SKM-1 treated with dmso at 0.1 percent for 144 hours (cell line): ENCODE measurements around the gene JAG1.

ENCODE experiments used
- DNase-seq: peaks from one replicate; lab custom pipeline; 2025; ENCODE audit not compliant: unreplicated experiment; lab: John Stamatoyannopoulos, UW

JAG1 gene

DNA sequence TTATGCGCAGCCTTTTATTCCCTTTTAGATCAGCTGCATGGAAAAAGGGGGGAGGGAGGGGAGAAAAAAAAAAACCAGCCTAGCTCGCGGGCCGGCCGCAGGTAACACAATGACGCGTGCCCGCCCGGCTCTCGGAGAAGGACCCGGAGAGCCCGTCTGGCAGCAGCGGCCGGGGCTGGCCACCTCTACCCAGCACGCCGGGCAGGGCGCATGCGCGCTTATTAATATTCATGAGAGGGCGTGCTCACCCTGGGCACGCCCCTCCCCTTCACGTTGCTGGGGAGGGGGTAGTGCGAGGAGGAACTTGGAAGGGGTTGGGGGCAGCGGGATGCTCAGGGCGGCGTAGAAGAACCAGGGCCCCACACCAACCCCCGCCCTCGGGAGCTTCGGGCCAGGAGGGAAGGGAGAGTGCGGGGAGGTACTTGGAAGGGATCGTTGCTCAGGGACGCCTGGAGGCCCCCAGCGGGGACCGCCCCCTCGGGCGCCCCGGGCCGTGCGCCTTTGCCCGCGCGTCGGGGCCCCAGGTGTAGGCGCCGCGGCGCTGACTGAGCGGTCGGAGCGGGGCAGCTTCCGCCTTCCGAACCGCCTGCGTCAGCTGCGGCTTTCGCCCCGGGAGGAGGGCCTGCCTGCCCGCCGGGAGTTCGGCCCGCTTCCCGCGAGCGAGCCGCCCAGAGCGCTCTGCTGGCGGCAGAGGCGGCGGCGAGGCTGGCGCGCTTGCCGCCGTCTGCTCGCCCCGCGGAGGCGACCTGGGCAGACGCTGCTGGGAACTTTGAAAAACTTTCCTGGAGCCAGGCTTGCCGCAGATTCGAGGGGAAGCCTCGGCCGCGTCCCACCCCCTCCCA, at the start of gene JAG1:
JAG1 (minus strand) TSS at position 158 of the 842 bp plus-strand sequence. CDS start 469 bp downstream, outside the sequence.
- DNase-seq, result peak; percentile 57

DNA sequence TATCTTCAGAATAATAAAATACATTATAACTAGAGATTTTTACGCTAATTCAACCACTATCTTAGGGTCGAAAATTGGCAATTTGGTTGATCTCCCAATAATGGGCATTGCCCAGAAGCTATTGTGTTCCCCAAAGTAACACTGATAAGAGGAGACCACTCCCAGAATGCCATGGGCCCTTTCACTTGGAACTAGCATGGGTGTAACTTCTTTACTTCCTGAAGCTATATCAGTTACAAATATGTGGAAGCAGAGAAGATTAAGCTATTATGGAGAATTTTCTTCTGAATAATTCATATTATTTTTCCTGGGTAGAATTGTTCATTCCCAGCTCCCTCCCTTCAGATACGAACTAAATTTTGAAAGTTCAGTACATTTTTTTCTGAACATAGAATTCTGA, 48.2 kb upstream of the JAG1 start:
- DNase-seq, result no peak

DNA sequence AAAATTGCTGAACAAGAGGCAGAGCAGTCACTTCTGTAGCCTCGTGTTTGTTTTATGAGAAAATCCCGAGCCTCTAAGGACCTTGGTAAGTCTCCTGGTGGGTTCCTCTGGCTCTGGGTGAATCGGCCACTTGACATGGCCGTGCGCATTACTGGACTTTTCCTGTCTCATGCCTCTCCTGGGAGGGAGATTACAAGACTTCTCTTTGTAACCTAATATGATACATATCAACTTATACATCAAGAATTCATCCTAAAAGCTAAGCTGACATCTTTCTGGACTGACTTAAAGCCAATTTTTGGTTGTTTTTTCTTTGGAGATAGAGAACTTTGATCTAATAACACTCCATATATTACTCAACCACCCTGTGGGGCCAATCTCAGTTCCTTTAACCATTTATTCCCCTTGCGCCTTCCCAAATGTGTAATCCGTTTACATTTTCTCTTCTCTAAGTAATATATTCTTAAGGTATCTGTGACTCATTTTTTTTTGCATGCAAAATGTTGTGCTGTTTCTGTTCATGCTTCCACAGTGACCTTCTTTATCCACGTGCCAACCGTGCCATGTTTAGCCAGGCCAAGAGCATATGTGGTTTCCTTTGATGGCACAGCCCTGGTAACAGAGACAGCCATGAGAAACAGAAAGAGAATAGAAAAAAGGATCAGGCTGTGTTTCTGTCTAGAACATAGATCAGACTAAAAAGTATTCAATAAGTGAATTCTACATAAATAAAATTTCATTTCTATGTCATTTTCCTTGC, 47.5 kb upstream of the JAG1 start:
- no peak for DNase-seq

DNA sequence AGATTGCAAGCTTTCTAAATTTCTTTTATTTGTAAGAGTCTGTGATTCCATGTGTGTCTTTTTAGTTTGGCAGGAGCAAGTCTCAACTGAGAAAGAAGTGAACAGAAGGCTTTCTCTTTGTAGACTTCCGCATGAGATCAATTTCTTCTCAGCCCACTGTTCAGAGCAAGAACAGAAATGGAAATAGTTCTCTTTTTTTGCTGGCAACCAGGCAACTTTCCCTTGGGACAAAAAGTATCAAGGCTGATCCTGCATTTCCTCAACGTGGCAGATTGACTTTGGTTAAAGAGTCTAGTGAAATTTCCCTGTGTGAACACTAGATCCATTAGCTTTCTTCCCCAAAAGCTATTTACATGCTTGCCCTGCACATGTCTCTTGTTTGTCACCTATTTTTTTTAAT, 46.8 kb upstream of the JAG1 start:
- no peak for DNase-seq

DNA sequence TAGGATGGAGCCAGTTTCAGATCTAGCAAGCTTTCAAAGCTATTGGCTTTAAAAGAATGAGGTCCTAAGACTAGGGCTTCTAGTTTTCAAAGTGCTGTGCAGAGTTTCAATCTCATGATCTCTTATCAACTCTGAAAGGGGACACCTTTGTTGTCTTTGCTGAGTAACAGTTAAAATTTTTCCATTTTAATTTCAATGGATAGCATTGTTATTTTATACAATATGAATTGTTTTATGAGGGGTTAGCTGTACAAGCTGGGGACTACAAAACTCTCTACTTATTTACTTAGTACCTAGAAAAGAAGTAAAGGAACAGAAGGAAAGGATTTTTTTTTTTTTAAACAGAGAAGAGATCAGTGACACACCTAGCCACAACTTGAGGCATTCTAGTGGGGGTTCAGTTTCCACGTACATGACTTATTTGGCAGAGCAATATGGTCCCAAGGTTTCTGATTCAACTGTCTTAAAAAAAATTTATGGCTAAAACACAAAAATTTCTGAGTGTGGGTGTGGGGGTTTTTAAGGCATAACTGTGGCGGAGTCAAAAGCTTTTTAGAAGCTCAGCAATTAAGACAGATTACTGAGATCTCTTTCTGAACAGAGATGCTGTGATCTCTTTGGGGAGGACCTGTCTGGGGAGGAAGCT, 46.1 kb upstream of the JAG1 start:
- no peak for DNase-seq

DNA sequence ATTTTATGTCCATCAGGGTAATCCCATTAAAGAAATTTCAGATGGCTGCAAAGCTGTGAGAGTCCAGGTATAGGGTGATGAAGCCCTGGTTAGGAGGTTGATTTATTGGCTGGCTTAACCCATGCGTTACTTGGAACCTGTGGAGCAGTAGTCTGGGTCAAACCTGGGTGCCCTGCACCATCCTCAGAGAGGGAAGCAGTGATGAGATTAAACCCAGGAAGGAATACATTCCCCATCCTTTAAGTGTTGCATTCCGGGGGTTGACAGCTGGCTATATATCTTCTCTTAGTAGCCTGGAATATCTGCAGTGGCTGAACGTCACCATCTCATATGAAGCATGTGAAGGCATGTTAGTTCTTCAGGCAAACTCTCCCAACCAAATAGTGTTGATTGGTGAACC, 44.9 kb upstream of the JAG1 start:
- DNase-seq, result no peak

DNA sequence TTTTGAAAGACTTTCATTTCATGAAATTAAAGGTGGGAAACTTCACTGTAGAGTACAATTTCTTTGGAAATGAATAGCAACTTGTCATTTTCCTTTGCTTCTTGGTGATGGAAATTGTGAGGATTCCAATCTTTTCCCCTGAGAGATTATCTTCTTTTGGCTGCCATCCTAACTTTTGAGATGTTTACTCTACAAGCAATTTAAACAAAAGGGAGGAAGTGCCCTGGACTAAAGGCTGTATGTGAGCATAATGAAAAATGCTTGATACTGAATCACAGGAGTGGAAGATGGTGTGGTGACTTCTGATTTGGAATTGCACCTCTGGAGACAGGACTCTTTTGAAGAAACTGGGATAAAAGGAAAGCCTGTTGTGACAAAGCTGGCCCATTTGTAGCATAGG, 43.1 kb upstream of the JAG1 start:
- DNase-seq, result no peak

DNA sequence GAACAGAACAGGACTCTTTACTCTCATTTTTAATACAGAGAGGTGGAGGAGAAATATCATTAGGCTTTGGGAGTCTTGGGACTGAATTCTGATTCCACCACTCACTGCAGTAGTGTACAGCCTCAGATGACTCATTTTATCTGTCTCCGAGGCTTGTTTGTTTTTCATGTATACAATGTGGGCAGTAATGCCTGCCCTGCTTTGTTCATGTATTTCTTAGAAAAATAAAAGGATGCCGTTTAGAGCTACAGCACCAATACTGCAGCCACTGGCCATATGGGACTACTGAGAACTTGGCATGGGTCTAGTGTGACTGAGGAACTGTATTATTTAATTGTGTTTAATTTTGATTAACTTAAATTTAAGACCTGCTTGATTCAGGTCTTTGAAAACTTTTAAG, 41.2 kb upstream of the JAG1 start:
- DNase-seq, result no peak

DNA sequence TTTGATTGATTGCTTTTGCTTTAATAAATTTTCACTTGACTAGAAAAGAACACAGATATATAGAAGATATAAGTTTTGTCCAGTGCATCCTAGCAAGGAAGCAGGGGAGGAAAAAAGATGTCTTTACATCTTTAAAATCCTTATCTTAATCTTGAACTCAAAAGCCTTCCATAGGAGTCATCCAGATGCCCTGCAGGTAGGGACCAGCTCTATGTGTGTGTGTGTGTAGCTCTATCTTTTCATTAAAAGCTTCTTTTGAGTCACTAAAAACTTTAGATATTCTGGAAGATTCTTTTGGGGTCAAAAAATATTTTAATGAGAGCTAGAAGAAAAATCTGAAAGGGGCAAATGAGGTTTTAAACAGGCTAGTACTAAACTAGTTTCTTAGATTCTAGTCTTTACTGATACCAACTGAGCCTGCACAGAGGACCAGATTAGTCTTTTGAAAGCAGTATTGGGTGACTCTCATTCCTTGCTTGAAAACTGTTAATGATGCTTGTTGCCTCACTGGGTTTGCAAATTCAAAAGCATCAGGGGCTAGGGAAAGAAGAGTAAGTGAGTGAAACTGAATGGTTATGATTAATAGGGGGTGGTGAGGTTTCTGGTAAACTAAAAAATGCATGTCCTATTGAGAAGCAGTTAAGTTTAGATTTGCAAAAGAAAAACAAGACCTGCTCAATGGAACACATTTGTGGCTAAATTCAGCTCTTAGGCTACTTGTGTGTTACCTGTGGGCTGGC, 40.6 kb upstream of the JAG1 start:
- no peak for DNase-seq

DNA sequence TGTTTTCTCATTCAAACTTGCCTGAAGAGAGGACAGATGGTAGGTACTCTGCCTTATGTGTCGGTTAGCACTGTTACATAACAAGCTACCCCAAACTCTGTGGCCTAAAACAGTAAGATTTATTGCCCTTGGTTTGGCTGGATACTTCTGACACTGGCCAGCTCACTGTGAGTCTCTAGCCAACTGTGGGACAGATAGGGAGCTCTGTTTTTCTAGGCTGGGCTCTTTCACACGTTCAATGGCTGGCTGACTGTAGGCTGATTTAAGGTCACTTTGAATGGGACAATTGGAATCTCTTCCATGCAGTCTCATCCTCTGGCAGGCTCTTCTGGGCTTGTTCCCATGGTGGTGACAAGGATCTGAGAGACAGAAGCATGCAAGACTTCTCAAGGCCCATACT, 39.4 kb upstream of the JAG1 start:
- DNase-seq, result no peak

DNA sequence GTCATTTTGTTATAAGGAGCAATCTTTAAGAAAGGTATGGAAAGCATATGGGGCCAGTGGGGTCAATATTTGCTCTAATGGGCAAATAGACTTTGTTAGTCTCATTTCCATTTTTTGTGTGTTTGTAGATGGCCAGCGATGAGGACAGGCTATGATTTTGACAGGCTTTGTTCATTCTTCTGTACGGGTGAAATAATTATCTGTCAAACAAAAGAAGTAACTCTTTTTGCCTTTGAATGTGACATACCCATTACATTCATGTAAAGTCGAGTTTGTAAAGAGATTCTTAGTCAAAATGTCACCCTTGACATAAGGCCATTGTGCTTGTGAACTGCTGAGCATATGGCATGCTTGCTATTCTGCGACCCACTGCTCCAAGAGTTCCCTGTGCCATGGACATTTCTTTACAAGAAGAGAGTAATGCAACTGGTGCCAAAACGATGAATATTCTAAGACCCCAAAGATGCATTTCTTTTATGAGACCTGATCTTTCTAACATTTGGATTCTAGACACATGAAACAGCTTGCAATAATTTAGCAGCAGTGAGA, 38.2 kb upstream of the JAG1 start:
- no peak for DNase-seq

DNA sequence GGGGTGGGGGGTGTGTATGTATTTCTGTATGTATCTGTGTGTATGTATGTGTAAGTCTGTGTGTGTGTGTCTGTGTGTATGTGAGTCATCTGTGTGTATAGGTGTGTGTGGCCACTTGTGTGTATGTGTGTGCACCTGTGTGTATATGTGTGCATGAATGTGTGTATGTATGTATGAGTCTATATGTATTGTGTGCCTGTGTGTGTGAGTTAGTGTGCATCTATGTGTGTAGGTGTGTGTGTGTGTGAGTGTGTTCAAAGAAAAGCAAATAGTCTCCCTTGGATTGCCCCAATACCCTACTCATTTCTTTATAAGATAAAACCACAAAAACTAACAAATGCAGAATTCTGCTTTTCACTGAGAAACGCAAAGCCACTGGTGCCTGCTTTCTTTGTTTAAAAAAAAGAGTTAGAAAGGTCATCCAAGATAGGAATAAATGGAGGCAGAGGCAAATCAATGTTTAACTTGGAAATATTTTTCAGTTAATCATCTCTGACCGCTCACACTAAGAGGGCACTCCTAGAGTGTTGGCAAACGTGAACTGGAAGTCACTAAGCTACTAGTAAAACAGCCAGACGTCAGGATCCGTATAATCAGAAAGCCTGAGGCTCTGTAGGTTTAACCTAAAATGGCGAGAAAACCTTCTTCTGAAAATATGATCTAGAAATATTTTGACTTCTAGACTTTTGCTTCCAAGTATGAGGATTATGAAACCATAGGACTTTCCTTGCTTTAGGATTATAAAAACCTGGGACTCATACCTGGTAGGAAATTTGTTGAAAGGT, 37.4 kb upstream of the JAG1 start:
- no peak for DNase-seq

DNA sequence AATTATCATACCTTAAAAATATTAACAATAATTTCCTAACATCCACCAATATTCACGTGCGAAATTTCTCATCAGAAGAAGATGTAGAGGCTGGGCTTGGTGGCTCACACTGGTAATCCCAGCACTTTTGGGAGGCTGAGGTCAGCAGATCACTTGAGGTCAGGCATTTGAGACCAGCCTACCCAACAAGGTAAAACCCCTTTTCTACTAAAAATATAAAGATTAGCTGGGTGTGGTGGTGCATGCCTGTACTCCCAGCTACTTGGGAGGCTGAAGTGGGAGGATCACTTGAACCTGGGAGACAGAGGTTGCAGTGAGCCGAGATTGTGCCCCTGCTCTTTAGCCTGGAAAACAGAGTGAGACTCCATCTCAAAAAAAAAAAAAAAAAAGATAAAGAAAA, 36.1 kb upstream of the JAG1 start:
- no peak for DNase-seq

DNA sequence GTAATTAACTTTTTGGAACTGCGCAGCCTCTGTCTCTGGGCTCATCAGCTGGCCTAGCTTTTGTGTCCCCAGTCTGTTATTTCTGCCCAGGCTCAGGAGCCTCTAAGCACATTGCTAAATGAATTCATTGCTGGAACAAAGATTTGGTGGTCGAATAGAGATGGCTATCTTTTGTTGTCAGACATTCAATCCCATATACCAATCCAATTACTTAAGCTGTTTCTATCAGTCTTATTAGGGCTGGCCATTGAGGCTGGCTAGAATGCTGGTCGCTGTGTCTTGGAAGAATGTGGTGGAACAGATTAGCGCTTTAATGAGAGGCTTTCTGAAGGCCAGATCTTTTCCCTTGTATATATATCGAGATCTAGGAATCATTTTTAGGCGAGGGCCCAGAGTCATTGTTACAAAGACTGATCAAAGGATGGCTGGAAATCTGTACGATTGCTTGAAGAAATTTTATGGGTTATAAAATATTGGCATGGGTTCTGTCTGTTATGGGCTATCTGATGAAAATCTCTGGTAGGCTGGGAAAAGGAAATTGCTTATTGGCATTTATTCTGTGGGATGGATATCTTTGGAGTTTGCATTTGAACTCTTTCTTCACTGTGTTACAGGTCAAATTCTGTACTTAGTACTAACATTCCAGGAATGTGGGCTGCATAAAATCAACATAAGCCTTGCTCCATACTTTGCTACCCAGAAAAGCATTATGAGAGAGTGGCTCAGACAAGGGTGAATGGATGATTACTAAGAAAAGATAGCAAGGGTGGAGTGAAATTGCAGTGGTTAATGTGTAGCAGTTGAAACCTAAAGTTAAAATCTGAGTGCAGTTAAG, 34.8 kb upstream of the JAG1 start:
- DNase-seq, result no peak

DNA sequence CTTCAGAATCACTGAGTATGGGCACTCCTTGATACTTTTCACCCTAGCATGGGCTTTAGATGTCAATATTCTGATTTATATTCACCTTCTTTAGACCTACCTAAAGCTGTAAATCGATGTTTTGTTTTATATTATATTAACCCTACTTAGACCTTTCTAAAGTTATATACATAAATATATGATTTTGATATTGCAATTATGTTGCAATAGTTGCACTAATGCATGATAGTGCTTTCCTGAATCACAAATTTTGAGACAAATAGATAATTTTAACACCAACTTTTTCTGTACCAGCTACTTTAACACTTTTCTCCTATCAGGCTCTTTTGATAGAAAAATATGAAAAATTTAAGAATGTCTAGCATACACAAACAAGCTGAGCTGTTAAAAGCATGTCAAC, 34.0 kb upstream of the JAG1 start:
- DNase-seq, result no peak

DNA sequence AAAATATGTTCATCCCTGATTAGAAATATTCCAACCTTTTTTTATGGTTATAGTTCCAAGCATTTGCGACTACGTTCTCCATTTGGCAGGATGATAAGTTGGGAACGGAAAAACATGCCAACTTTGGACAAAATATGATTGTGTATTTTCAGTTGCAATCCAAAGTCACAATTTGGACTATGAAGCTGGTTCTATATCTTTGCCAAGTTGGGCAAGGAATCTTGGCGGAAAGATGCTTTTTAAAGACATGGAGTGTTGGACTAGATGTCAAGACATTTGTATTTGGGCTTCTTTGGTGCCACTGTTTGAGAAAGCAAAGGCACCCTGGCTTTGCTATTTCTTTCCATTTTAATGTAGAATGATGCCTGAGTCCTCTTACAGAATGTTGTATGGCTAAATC, 33.3 kb upstream of the JAG1 start:
- no peak for DNase-seq

DNA sequence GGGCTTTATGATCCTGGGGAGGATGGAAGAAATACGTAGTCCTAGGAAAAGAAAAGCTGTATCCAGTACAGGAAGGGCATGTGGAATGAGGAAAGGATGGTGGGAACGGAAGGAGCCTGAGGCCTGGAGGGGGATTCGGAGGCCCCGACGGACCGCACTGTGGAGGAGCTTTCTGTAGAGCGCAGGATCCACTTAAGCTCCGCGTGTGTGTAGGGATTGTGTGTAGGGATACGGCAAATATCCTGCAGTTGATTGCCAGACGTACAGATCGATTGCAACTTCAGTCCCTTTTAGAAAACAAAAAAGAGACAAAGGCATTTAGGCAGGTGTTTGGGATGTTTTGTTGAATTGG, 32.6 kb upstream of the JAG1 start:
- DNase-seq, result no peak

DNA sequence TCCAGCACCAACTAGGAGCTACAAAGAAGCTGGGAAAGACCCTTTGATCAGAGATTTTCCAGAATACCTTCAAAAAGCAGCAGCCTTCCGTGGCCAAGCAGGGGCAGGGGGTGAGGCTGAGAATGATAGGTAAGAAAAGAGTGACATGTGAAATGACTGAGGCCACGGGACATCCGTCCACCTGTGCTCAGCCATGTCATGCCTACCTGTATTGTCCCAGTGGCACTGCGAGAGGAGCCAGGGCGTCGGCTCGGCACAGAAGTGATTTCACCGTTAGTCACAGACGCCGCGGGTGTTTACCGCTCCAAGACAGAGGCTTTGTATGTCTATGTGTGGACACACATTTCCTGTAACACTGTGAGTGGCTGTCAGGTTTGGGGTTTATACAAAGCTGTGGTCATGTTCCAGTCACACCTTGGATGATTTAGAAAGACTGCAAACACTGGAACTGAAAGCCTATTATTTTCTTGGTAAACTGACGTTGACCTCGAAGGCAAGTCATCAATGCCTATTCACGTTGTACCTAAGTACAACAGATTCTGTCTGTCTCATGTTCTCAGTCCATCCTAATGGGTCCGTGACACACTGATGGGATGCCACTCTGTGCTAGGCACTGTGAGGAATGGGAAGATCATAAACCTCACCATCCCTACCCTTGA, 32.1 kb upstream of the JAG1 start:
- DNase-seq, result no peak

DNA sequence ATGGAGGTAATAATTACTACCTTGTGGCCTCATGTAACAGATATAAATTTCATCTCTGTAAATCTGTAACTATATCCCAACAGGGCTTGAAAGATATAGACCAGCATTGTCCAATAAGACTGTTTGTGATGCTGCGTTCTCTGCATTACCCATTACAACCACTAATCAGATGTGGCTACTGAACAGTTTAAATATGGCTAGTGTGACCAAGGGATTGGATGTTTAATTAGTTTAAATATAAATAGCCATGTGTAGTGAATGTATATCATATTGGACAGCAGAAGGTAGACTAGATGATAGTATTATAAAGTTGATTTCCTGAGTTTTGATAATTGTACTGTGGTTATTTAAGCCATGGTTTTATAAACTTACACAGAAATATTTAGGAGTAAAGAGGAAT, 27.8 kb upstream of the JAG1 start:
- DNase-seq, result no peak
